Measurements from ENCODE around the gene GPR137B.

GPR137B gene

DNA sequence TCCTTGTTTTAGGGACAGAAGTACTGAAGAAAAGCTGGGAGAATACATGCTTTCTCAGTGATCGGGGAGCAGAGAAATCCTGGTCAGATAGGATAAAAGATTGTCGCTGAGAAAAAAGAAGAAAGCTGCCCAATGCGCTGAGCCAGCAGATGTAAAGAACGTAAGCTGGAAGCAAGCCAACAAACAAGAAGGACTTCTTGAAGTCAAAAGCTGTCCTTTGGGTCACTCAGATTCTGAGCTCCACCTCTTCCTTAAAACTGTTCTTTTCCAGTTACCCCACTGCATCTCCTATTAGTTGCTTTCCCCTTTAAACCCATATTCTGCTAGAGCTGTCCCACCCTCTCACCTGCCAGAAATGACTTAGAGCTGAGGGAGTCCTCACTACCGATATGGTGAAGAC, 64.8 kb downstream of the GPR137B start:
- no peak for DNase-seq

DNA sequence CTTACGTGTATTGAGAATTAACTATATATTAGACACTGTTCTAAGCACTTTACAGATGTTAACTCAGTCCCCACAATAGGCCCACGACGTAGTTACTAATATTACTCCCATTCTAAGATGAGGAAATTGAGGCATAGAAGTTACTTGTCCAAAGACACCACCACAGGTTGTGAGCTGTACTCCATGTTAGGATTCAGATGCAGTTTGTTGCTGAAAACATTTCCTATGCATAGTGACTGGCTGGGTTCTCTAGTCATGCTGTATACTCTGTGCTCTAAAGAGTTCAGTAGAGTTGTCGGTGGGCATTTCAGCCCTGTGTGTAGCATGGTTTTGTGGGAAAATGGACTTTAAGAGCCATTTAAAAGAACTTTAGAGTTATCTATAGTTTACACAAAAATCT, 65.2 kb downstream of the GPR137B start:
- no peak for DNase-seq

DNA sequence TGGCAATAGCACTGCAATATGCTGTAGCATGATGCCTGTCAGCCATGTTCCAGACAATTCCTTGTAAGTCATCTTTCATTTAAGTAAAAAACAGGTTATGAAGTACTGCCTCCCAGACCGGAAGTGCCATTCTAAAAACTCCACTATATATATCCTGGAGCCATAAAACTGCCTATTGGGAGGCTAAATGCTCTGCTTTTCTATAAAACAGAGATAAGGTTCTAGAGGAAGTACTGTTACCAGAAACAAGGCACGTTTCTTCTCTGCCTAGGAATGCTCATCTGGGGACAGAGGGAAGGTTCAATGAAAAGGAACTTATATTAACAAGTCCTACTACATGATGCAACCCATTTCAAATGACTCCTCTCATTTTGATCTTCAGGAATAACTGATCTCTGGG, 66.8 kb downstream of the GPR137B start:
- DNase-seq: no peak

DNA sequence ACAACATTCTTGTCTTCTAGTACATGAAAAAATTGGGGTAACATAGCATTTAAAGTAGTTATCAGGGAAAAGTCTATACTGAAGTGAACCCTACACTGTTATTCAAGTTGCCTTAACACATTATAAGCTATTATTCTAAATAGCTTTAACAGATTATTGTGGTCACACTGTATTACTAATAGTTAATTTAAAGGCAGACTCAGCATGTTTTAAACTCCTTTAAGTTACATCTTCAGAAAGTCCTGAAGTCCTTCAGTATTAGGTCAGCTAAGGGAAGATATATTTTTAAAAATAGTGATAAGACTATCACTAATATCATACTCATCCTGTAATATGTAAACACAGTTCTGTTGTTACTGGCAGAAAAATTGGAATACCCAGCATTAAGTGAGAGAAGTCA, 67.4 kb downstream of the GPR137B start:
- DNase-seq: no peak

DNA sequence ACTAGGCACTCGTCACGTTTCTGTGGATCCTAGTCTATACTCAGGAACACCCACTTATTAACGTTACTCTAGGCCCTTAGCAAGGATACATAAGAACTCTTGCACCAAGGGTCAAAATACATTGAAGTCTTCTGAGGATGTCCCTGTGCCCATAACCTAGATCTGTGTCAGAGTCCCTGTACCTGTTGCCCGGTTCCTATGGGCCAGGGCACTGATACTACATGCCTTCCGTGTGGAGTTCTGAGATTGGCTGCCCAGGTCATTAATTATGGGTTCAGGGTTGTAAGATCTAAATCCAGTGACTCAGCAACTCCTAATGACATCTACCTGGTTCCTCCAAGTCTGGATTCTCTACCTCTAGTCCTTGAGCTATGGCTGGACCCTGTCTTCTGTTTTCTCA, 69.5 kb downstream of the GPR137B start:
- DNase-seq: no peak

DNA sequence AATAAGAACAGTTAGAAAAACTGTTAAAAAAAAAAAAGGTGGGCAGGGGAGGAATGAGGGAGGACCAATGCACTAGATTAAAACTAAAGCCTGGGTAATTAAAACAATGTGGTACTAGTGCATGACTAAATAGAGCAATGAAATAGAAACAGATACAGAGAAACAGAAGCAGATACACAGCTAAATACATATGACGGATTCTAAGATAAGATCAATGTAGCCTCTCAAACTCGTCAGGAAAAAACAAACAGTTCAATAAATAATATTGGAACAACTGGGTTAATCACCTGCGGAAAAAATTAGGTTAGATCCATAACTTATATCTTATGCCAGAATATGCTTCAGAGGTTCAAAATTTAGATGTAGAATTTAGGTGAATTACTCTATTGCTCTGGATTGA, 71.2 kb downstream of the GPR137B start:
- no peak for DNase-seq

DNA sequence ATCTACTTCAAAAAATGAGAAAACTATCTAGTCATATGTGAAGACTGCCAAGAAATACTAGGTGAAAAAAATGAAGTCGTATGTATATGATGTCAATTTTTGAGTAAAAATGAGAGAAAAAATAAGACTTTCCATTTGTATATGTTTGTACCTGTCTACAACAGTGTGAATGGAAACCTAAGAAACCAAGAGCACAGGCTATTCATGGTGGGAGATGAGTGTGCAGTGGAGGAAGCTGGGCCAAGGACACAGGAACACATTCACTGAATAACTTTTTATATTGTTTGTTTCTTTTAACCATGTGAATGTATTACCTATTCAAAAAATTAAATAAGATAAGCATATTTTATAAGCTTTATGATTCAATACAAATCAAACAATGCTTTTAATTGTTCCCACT, 72.4 kb downstream of the GPR137B start:
- no peak for DNase-seq

DNA sequence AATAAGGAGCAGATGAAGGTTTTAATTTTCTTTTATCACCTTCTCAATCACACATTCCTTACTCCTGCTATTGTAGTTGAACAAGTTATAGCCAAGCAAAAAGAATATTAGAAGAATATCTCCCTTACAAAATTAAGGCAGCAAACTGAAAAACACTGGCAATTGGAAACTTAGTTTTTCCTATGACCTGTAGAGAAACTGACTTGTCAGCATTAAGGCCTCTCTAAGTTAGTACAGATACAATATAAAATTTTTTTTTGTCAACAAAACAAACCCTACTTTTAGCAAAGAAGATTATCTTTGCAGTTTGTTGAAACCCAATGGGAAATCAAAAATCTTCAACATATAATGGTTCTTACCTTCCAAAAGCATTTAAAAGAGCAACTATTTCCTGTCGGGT, 78.1 kb downstream of the GPR137B start:
- no peak for DNase-seq

DNA sequence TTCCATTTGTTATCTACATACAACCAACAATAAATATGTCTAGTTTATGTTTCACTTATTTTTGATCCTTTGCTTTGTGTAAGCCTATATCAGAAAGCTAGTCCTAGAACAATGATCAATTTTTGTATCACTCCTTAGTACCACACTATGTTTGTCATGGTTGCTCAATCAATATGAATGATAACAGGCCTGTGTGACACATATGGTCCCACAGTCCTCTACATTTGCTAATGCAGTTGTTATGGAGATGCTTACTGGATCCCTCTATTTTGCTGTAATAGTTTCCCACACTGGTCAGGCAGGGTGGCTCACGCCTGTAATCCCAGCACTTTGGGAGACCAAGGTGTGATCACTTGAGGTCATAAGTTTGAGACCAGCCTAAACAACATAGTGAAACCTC, 80.3 kb downstream of the GPR137B start:
- no peak for DNase-seq

DNA sequence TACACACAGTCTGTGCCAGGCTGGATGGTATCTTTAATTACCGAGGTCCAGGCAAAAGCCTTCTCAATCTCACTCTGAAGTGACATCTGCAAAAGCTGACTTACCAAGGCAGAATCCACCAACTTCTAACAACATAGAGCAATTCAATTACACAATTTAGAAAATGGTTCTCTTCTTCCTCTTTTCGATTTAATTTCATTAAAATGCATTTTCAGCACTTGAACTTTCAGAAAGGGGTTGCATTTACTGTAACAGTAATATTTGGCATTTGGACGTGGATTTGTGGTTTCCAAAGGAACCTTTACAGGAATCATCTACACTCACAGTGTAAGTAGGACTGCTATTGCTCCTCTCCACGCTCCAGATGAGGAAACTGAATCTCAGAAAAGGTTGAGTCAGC, 86.1 kb downstream of the GPR137B start:
- no peak for DNase-seq

DNA sequence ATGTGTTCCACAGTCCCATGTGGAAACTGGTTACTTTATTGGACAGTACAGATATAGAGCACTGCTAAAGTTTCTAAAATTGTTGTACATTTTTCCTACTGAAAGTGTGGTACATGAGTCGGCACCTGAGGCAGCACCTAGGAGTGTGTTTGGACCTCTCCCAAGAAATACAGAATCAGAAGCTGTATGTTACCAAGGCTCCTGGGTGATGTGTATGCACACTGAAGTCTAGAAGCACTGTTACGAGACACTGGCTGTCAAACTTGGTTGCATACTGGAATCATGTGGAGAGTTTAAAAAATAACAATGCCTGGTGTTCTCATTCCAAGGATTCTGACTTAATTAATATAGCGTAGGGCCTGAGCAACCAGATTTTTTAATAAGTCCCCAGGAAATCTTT, 92.8 kb downstream of the GPR137B start:
- DNase-seq: no peak

DNA sequence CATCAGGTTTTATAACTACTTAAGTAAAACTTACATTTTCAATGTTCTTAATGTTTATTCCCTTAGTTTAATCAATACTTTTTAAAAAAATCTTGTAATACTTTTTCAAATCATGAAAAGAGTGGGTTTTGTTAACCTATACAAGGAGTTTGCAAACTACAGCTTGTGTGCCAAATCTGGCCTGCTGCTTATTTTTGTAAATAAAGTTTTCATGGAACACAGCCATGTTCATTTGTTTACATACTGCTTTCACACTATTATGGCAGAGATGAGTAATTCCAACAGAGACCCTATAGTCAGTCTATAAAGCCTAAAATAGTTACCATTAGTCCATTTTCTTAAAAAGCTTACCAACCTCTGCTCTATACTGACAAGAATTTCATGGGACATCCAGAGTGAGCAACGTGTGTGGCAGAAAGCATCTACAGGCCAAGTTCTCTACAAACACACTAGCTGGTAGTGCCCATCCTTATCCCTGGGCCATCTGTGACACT, 96.8 kb downstream of the GPR137B start:
- DNase-seq: no peak

DNA sequence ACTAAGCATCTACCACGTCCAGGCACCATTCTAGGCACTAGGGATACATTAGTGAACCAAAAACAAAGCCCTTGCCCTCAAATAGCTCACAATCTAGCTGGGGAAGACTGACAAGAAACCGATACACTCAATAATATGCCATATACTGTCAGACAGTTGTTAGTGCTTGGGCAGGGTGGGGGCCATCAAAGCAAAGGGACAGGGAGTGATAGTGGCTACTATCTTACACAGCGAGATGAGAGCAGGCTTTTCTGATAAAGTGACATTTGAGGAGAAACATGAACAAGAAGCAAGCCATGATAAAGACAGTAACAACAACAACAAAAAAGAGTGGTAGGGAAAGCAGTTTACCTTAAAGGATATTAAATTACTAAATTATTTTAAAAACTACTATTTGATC, 98.3 kb downstream of the GPR137B start:
- DNase-seq: no peak

DNA sequence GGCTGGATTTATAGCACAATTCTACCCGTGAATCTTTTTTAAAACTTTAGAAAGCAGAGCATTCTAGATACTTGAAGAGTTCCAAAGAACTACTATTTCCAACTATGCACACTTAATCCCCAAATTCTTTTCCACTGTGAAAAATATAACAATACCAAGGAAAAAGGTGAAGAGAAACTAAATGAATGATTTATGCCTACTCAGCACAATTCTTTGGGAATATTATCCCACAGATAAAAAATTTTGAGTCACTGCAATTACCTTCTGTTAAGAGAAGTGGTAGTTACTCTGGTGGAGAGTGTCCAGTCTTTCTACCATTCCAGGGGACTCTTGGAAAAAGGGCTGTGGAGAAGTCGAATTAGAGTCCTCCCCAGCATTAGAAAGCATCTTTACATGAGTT, 100.2 kb downstream of the GPR137B start:
- no peak for DNase-seq

DNA sequence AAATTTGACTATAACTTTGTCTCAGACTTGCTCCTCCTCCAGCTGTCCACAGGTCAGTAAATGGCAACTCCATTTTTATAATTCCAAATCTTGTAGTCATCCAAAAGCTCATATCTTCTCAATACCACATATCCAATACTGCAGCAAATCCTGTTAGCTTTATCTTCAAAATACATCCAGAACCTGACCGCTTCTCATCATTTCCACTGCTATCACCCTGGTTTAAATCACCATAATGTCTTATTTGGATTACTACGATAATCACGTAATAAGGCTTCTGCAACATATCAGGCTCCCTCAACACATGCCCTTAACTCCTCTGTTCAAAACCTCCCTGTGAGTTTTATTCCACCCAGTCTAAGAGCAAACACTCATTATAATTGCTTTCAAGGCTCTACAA, 104.9 kb downstream of the GPR137B start:
- no peak for DNase-seq

DNA sequence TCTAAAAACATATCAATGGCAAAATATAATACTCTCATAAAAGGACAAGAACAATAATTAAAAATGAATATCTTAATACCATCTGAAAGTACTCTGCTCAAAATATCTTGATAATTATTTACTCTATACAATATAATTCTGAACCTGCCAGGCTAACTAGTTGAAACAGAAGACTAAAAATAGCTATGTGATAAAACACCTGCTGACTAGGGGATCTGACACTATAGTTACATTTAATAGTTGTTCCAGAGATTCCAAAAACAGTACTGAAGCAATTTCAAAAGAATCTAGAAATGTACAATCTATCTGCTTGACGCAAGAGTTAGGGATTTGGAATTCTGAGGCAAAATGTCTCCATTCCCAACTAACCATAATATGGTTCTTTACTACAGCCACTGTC, 109.2 kb downstream of the GPR137B start:
- no peak for DNase-seq

DNA sequence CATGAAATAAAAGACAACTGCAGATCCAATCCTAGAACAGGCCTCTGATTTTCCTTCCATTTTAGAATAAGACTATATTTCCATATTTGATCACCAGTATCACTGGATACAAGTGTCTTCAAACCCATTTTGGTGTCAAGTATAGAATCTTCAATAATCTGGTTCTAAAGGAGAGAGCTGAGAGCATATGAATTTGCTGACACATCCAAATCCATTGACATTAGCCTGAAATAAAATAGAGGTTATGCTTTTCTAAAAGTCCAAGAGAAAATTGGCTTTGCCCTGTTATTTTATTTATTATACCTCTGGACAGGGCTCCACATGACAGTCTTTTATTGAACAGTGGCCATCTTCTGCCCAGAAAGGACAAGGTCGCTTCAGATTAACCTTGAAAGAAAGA, 110.8 kb downstream of the GPR137B start:
- DNase-seq: no peak

DNA sequence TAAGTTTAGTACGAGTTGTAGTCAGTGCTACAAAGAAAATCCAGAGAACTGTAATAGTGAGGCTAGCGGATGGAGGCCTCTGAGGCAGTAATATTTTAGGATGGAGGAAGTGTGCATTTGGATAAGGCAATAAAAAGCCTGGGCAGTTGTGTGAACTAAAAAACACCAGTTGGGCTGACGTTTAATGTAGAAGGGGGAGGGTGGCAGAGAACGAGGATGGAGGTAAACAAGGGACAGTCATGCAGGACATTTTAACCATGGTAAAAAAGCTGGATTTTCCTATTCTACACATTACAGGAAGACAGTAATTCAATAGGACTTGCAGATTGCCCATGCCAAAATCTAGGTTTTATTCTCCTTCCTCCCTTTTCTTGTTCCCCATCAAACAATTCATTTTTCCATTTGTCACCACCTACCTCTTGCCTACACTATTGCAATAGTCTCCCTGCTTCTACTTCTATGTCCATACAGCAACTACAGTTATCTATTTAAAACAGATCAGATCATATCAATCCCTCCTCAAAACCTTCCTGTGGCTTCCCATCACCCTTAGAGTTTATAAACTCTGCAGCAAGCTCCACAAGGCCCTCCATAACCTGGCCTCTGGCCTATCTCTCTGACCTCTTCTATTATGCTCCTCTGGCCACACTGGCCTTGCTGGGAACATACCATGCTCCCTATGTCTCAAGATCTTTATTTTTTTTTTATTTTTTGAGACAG, 111.7 kb downstream of the GPR137B start:
- no peak for DNase-seq

DNA sequence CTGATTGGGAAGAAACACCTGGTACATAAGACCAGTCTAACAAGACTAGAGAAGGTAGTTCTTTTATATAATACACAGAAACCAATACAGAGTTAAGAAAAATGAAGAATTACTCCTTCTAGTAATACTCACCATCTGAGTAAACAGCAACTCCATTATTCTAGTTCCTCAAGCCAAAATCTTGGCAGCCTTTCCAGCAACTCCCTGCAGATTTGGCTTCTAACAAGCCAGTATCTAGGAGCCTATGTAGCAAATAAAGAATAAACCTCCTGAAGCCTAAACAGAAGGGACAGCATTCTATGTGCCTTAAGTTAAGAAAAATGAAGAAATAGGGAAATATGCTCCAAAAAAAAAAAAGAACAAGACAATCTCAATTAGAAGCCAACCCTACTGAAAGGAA, 114.9 kb downstream of the GPR137B start:
- no peak for DNase-seq

DNA sequence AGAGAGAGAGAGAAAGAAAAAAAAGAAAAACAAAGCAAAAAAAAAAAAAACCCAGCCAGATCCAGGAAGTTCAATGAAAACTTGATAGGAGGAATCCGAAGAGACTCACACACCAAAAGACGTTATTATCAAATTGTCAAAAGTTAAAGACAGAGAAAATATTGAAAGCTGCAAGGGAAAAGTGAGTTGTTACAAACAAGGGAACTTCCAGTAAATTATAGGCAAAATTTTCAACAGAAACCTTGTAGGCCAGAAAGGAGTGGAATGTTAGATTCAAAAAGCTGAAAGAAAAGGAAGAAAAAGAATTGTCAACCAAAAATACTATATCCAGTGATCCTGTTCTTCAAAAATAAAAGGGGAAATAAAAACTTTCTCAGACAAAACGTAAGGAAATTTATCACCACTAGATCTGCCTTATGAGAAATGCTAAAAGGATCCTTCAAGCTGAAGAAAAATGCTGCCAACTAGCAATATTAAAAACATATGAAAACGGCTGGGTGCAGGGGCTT, 115.8 kb downstream of the GPR137B start:
- DNase-seq: no peak

Data from NCI-H226 (cell line).